GM21390 (cell line): Measurements from ENCODE around the gene SHB.

Experiments
- ATAC-seq: cut with Tn5 transposase; IDR thresholded peaks from one replicate; pipeline ENCODE4 v1.9.1; 2021; ENCODE audit not compliant: unreplicated experiment

The SHB gene

GRCh38 chr9:37939575-37940095 is 129.4 kb downstream of the SHB start:
- ATAC-seq, result no peak

GRCh38 chr9:37938121-37938891 is 130.7 kb downstream of the SHB start:
- ATAC-seq, result no peak

DNA sequence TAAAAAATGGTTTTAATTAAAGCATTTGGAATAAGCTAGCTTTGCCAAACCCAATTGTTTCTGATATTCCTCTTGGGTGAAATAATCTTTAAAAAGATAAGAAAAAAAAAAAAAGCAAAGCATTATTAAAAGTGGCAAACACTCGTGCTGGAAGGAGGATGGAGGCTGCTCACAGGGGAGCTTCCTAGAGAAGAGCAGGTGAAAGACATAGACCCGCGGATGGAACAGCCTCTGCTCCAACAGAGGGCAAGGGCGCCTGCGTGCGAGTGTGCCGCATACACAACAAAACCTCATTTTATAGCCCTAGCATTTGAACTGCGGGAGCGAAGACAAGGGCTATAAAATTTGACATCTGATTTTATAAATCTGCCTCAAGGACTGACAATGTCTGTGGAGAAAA is 131.7 kb downstream of the SHB start:
- ATAC-seq, result no peak

DNA sequence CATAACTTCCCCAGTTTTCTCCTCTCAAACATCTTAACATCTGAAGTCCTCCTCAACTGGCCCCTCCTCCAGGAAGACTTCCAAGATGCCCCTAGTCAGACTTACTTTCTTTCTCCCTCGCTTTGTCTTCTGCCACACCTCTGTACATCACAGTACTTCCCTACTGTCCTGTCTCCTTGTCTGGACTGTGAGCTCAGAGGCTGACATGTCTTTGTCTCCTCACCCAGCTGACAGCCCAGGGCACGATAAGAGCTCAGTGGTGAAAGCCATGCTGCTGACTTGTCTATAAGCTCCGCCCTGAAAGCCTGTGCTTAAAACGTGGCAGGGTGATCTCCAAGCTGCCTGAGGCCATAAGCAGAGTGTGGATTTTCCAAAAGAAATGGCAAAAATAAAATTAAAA is 132.1 kb downstream of the SHB start:
- ATAC-seq, result no peak

DNA sequence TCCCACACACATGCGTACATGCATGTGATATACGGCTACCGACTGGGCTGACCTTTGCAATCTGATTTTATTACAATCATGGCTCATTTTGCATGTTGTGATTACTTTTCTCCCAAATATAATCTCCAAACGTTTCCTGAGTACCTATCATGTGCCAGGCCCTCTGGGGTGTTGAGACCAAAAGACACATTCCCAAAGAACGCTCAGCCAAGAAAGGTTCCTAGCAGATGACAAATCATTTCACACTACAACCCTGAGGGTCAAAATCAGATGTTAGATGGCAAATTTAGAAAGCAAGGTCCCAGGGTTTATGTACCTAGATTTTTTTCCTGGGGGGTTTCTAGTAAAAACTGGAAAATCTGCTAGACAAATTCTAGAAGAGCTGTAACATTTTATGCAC is 132.7 kb downstream of the SHB start:
- no peak for ATAC-seq

GRCh38 chr9:37935096-37935495 is 133.9 kb downstream of the SHB start:
- ATAC-seq, result no peak

- no peak for ATAC-seq
Observed at GRCh38 chr9:37931592-37931991, 137.4 kb downstream of the SHB start.

DNA sequence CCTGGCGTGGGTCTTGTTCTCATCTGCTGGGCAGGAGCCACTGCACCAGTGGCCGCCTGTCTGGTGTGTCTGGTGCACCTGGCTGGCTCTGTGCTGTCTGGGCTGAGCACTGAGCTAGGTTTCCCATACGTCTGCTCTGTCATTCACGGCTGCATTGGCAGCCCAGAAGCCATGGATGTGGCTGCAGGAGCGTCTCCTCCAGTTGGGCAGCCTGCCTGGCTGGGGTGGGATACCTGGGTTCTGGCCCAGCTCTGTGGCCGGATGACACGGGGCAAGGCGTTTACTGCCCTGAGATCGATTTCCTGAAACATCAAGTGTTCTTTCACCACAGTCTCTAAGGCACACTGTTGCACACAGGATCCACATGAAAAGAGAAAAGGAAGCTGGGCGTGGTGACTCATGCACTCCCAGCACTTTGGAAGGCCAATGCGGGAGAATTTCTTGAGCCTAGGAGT is 139.6 kb downstream of the SHB start:
- no peak for ATAC-seq

GRCh38 chr9:37928552-37929430 is 140.2 kb downstream of the SHB start:
- no peak for ATAC-seq

GRCh38 chr9:37927601-37928551 is 141.2 kb downstream of the SHB start:
- no peak for ATAC-seq

- ATAC-seq, result no peak
Observed at GRCh38 chr9:37927132-37927531, 141.9 kb downstream of the SHB start.

DNA sequence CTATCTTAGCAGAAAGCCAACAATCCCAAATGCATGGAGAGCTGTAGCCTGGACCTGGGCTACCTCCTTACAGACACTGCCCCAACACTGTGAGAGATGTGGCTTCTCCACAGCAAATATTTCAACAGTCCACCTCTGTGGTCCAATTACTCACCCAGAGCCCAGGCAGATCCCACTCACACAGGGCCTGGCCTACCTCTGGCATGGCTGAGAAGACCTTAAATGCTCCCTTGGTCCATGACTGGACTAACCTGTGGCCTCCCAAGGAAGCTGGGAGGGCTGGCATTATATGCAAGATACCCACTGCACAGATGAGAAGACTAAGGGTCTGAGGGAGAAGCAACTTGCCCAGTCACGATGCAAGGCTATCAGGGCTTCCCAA is 142.3 kb downstream of the SHB start:
- ATAC-seq, result no peak

DNA sequence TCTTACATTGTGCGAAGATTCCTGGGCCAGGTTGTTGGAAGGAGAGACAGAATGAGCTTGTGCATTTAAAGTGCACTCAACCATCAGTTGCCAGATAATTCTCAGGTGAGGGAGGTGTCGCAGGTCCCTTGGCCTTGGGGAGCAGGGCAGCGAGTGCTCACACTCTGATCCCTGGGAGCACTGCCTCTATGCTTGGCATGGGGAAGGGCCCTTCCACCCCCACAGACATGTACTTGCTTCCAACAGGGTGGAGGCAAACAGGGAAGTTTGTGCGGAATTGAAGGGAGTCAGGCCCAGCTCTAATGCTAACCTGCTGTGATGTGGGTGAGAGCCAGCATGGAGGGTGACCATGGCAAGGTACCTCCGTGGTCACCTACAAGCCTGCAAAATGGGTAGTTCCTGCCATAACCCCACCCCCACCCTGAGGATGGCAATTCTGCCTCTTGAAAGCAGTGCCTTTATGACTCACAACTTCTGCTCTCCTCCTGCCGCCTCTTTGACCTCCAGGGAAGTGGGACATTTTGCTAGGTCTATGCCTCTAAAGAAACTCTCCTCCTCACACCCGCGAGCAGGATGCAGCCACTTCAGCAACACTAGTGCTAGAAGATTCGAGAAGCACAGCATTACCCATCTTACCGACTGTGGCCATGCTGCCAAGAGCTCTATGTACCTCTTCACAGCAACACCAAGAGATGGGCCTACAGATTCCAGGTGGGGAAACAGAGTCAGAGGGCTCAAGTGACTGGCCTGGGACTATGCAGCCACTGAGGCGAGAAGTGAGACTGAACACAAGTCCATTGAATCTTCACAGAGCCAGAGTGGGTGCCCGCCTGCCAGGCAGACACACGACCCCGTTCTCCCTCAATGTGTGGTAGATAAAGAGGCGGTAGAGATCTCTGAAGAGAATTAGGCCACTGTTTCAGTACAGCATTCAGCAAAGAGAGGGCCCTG is 143.0 kb downstream of the SHB start:
- ATAC-seq, result no peak

- ATAC-seq, result no peak
Observed at GRCh38 chr9:37925006-37925405, 144.0 kb downstream of the SHB start.

DNA sequence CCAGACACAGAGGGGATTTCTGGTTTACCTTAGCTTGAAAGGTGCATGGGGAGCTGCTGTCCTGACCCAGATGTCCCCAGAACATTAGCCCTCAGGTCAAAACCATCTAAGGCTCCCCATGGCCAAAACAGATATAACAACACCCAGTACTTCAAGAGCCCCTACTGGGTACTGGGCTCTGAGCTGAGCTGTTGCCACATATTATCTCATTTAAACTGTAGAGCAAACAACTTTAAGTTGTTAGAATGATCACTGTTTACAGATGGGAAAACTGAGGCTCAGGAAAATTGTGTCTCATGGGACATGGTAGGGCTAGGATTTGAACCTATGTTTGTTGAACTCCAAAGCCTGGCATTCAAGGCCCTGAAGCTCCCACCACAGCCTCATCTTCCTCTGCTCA is 144.5 kb downstream of the SHB start:
- ATAC-seq, result no peak

DNA sequence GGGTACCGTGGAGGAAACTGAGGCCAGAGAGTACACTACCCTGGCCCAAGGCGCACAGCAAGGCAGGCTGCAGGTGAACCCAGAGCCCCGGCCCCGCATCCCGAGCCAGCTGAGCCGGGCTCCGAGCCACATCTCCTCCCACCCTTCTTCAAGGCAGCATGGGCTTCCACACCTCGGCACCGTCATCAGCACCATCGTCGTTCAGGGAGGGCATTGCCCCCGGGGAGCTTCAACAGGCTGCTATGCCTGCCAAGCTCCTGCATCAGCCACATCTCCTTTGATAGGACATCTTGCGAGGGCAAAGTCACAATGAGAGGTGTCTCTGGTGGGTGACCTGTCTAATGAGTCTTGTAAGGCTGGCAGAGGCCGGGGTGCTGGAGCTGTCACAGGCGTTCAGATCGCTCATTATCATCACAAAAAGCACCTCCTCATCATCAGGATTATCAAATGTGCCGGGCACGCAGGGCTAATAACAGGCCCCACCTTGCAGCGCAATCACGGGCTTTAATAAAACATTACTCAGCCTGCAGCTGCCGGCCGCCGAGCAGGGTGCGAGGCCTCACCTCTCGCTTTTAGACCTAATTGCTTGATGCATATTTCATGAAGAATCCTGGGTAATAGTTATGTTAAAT is 145.1 kb downstream of the SHB start:
- ATAC-seq, result no peak

- ATAC-seq, result no peak
Observed at GRCh38 chr9:37923118-37923795, 145.8 kb downstream of the SHB start.

- ATAC-seq, result no peak
Observed at GRCh38 chr9:37922363-37923117, 146.5 kb downstream of the SHB start.
